ENCODE results near the gene SHLD2. TPM values are rescaled to one million over a fixed set of nuclear protein-coding genes. Genes with fewer than 3 reads are reported as not detected.
A peak's percentile ranks its signal among the peaks of the same experiment; 100 is the strongest.

Gene SHLD2, protein sequence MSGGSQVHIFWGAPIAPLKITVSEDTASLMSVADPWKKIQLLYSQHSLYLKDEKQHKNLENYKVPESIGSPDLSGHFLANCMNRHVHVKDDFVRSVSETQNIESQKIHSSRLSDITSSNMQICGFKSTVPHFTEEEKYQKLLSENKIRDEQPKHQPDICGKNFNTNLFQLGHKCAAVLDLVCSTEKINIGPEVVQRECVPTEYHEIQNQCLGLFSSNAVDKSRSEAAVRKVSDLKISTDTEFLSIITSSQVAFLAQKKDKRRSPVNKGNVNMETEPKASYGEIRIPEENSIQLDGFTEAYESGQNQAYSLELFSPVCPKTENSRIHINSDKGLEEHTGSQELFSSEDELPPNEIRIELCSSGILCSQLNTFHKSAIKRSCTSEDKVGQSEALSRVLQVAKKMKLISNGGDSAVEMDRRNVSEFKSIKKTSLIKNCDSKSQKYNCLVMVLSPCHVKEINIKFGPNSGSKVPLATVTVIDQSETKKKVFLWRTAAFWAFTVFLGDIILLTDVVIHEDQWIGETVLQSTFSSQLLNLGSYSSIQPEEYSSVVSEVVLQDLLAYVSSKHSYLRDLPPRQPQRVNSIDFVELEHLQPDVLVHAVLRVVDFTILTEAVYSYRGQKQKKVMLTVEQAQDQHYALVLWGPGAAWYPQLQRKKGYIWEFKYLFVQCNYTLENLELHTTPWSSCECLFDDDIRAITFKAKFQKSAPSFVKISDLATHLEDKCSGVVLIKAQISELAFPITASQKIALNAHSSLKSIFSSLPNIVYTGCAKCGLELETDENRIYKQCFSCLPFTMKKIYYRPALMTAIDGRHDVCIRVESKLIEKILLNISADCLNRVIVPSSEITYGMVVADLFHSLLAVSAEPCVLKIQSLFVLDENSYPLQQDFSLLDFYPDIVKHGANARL
- total RNA-seq (2021; ENCODE audit: unreplicated experiment): 45.2 TPM
- 30.5 TPM for polyA plus RNA-seq (2012; ENCODE audit: insufficient read length)
- Bru-seq, nascent RNA: percentile 86 among the genes with signal in this experiment
- BruChase-seq, experiment 1, labeled RNA remaining after a 2-hour chase: percentile 87 among the genes with signal in this experiment
- percentile 90 among the genes with signal in this experiment for BruChase-seq, experiment 2, labeled RNA remaining after a 6-hour chase
- long read RNA-seq, transcript SHLD2-202 (10 exons, 3,614 nt): major isoform, 52 of 134 reads
- long read RNA-seq, transcript SHLD2-201 (9 exons, 3,402 nt): minor isoform, 20 of 134 reads
- long read RNA-seq, partial matches to known transcripts: 13 of 134 reads
- long read RNA-seq, other reads (novel, unspliced or antisense): 49 of 134 reads

DNA sequence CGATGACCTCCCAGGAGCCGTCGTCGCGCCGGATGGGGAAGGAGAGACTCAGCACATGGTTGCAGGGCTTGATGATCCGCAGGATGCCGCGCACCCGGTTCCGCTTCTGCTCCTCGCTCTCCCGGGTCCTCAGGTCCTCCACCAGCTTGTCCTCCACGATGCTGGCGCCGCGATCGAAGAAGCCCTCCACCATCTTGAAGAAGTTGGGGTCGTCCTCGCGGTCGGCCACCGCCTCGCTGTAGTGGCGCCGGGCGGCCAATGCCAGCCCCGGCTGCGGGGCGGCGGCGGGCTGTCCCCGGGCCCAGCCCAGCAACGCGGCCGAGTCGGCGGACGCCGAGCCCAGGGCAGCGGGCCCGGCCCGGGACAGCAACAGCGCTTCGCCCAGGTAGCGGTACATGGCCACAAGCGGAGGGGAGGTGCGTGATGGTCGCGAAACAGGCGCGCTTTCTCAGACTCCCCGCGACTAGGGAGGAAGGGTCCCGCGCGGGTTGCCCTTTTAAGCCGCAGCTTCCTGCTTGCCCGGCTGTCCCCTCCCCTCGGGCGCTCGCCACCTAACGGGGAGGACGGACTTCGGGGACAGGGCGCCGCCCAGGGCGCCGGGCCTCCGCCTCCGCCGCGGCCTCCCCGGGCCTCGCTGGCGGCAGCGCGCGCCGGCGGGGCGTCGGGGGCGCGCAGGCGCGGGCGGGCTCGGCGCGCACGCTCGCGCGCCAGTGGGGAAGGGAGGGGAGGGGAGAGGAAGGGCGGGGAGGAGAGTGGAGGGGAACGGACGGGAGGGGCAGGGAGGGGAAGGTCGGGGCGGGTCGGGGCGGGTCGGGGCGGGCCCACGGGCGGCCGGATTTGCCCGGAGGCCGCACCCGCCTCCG, at the start of gene SHLD2, which contains the start of gene GLUD1:
TSS of gene SHLD2 (plus strand) at position 834 of the 863 bp plus-strand sequence. CDS start 56,149 bp downstream, outside the sequence.
TSS of gene GLUD1 (minus strand) at position 471 of the 863 bp plus-strand sequence. CDS start at position 397, 74 bp downstream.
- Histone ChIP-seq H3K4me1 (ENCODE audit: control insufficient read depth, insufficient read depth, low read length) (peaks cover 27% of the 10 kb centered on the region), H3K4me3 (ENCODE audit: low read depth in 2 of 2, low read length in 2 of 2) (peak within 1 kb of the TSS; percentile 82 to 83), H3K36me3 (ENCODE audit: control insufficient read depth, insufficient read depth, low read length) (no peaks in the 10 kb centered on the region), H3K27ac (ENCODE audit: low read length) (peak within 1 kb of the TSS; percentile 90), H3K27me3 (ENCODE audit: control insufficient read depth, insufficient read depth, low read length) (no peaks in the 10 kb centered on the region), H3K9me3 (ENCODE audit: control insufficient read depth, insufficient read depth, low read depth, low read length) (no peaks in the 10 kb centered on the region)
- CTCF ChIA-PET: no interaction called here
- intact Hi-C loops (cut with micrococcal nuclease; ENCODE audit: unreplicated experiment) (loop anchor here (5.0 kb wide), 1 partner anchor 122 kb away; no protein-coding TSS in a partner anchor), in situ Hi-C loops (cut with HindIII; ENCODE audit: low pct_unique_long_range_greater_than_20kb, low sequenced_read_pairs) (no loop called here)
- POLR2A ChIA-PET: no interaction called here
- TF ChIP-seq SIN3A (IDR thresholded peaks at IDR 0.05; ENCODE audit: borderline replicate concordance, insufficient read depth, low read depth, low read length) (peak; percentile 86; the same call in 1 of the 2 replicates), TCF7L2 (IDR thresholded peaks at IDR 0.05; ENCODE audit: low read depth, low read length) (0 out of 2 replicates have a peak, but pooled peaks have one; percentile 55), POLR2AphosphoS5 (IDR thresholded peaks at IDR 0.05; ENCODE audit: low read depth, low read length) (peak; percentile 61)
- TF ChIP-seq, protein P1, sequence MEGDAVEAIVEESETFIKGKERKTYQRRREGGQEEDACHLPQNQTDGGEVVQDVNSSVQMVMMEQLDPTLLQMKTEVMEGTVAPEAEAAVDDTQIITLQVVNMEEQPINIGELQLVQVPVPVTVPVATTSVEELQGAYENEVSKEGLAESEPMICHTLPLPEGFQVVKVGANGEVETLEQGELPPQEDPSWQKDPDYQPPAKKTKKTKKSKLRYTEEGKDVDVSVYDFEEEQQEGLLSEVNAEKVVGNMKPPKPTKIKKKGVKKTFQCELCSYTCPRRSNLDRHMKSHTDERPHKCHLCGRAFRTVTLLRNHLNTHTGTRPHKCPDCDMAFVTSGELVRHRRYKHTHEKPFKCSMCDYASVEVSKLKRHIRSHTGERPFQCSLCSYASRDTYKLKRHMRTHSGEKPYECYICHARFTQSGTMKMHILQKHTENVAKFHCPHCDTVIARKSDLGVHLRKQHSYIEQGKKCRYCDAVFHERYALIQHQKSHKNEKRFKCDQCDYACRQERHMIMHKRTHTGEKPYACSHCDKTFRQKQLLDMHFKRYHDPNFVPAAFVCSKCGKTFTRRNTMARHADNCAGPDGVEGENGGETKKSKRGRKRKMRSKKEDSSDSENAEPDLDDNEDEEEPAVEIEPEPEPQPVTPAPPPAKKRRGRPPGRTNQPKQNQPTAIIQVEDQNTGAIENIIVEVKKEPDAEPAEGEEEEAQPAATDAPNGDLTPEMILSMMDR (IDR thresholded peaks at IDR 0.05): no peak
- TF ChIP-seq, protein P2, sequence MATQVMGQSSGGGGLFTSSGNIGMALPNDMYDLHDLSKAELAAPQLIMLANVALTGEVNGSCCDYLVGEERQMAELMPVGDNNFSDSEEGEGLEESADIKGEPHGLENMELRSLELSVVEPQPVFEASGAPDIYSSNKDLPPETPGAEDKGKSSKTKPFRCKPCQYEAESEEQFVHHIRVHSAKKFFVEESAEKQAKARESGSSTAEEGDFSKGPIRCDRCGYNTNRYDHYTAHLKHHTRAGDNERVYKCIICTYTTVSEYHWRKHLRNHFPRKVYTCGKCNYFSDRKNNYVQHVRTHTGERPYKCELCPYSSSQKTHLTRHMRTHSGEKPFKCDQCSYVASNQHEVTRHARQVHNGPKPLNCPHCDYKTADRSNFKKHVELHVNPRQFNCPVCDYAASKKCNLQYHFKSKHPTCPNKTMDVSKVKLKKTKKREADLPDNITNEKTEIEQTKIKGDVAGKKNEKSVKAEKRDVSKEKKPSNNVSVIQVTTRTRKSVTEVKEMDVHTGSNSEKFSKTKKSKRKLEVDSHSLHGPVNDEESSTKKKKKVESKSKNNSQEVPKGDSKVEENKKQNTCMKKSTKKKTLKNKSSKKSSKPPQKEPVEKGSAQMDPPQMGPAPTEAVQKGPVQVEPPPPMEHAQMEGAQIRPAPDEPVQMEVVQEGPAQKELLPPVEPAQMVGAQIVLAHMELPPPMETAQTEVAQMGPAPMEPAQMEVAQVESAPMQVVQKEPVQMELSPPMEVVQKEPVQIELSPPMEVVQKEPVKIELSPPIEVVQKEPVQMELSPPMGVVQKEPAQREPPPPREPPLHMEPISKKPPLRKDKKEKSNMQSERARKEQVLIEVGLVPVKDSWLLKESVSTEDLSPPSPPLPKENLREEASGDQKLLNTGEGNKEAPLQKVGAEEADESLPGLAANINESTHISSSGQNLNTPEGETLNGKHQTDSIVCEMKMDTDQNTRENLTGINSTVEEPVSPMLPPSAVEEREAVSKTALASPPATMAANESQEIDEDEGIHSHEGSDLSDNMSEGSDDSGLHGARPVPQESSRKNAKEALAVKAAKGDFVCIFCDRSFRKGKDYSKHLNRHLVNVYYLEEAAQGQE (IDR thresholded peaks at IDR 0.05; ENCODE audit: insufficient read depth in 1 of 2, low read depth in 2 of 2, low read length in 1 of 2): no peak
- peak; percentile 92 for ATAC-seq
- BruUV-seq (replicated peaks): no TSS peak
- DNase-seq (ENCODE audit: low read depth, low spot score): no peak
